ENCODE results near the gene FYN.

DNA sequence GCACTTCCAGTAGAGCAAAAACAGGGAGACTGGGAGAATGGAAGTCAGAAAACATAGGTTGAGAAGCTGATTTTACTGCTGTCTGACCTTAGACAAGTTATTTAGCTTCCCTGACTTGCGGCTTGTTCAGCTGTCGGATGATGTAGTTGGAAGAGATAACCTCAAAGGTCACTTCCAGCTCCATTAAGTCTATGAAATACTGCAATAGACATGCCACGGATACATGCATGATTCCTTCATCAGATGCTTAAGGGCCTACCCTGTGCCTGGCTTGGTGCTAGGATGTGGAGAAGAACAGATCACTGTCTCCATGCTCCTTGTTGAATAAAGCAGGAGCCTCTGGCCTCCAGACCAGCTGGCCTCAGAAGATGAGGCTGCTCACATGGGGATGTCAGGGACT lies 43.7 kb downstream of the FYN start:
- TF ChIP-seq CTCF (IDR thresholded peaks at IDR 0.05): no peak
- no peak for TF ChIP-seq POLR2A (IDR thresholded peaks at IDR 0.05)

Data from vagina (tissue), 2 donors.